GM10248 (cell line): ENCODE measurements around the gene ZNF831.

Experiments used
- CTCF ChIA-PET: fragments of 300-600 bp; sonication (Branson Sonifier 250); formaldehyde crosslinking; extraction: SDS; loops from one replicate; lab custom pipeline; 2021; ENCODE audit warnings: antibody characterized with exemption; lab: Yijun Ruan, JAX
- POLR2A ChIA-PET: fragments of 350-650 bp; sonication (Branson Sonifier 250); formaldehyde crosslinking; extraction: SDS; loops from one replicate; lab custom pipeline; 2020; ENCODE audit warnings: antibody characterized with exemption; lab: Yijun Ruan, JAX
- DNase-seq: peaks from one replicate; pipeline ENCODE4 v3.0.0; 2012; ENCODE audit errors: extremely low spot score
- CTCF ChIP-seq: IDR thresholded peaks from 2 replicates; pipeline ENCODE4 v1.5.1; 2012; ENCODE audit warnings: mild to moderate bottlenecking, low read depth; ENCODE audit errors: extremely low read depth, missing control alignments, control extremely low read depth

ZNF831 gene

DNA sequence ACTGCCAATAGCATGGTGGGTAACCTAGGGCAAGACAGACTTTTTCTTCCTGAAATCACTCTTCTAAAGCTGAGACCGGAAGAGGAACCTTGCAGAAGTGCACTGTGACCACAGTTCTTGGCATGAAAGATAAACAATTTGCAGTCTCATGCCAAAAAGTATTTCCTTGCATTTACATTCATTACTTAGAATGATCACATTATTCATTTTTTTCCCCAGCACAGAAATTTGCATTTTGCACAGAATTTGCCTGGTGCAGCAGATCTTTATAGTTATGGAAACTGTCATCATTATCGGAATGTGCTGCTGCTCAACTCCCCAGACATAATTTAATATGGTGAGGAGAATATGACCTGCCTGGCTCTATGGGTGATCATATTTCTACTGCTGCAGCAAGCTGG, 94.6 kb downstream of the ZNF831 start:
- no peak for DNase-seq
- CTCF ChIA-PET, result no interaction called here
- POLR2A ChIA-PET, result no interaction called here
- TF ChIP-seq CTCF, result no peak

DNA sequence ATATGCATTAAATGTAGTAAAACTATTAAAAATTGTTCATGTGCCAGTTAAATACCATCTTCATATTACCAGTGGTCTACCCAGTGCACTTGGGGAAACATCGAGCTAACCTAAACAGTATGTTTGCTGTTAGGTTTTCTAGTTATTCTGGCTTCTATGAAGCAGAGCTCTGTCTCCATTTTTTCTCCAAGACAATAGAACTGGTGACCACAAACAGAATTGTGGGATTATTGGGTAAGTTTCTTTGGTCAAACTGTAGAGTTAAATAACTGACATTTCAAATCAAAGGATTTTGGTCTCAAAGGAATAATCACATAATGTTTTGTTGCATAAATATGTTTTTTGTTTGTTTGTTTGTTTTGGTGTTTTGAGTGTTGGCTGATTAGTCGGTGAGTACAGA, 96.3 kb downstream of the ZNF831 start:
- ChIA-PET POLR2A (no interaction called here), CTCF (no interaction called here)
- DNase-seq, result no peak
- no peak for TF ChIP-seq CTCF

- POLR2A ChIA-PET, result no interaction called here
- CTCF ChIA-PET, result no interaction called here
- no peak for DNase-seq
- TF ChIP-seq CTCF, result no peak
These were observed 101.7 kb downstream of the ZNF831 start for GRCh38 chr20:59265298-59265697.

DNA sequence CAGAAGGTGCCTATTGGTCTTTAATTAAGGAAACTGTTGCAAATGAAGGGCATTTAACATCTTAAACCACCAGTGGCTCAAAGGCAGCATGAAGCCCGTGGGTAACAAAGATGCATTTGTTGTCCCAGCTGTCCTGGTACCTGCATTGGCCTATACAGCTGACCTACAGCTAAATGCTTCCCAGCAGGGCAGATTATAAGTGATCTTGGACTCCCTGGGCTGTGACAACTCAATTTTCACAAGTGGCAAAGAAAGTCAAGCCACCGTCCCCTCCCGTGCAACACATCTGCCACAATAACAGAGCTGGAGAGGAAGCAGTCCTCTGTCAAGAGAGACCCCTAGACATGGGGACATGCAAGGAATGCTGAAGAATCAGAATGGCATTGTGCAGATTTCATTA, 105.2 kb downstream of the ZNF831 start:
- ChIA-PET POLR2A (no interaction called here), CTCF (no interaction called here)
- DNase-seq, result no peak
- TF ChIP-seq CTCF, result no peak

DNA sequence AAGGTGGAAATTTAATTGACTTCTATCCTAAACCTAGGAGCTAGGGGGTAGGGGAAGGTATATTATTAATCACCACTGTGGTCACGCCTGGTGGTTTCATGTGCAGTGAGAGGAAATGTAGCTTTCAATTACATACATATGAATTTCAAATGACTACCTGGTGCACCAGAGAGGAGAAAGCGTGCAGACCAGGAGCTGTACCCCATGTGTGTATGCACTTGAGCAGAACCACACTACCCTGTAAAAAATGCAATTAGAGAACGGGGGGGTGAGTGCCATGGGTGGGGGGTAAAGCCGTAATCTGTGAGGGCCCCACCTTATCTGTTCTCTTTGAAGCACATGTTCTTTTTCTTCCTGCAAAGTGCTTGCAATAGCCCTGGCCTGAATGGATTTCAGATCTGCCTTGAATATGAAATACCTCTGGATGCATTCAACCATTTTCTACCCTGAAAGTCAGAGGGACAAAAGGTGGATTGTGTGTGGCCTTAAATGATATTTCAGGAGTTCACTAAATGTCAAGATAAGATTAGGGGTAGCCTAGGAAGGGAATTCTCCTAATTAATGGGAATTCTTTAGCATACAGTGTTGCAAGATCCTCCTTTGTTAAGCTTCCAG, 105.9 kb downstream of the ZNF831 start:
- CTCF ChIA-PET, result no interaction called here
- POLR2A ChIA-PET, result no interaction called here
- no peak for TF ChIP-seq CTCF
- DNase-seq, result no peak

DNA sequence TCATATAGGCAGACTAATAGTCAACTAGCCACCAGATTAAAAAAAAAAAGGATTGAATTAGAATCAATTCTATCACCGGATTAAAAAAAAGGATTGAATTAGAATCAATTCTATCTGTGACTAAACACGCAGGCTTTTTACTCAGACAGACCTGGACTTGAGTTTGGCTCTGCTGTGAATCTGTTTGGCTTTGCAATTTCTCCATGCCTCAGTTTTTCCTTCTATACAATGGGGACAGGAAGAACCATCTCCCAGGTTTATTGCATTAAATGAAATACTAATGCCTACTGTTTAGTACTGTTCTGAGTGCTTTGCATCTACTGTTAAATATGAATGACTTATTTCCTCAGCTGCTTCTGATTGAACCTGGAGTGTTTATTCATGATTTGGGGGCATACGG, 106.8 kb downstream of the ZNF831 start:
- no peak for DNase-seq
- POLR2A ChIA-PET, result no interaction called here
- CTCF ChIA-PET, result no interaction called here

More for the DNA sequence above, 106.8 kb downstream of the ZNF831 start:
- no peak for TF ChIP-seq CTCF
